ENCODE measurements around the gene KSR2.
"Not testable (repeated sequence)": the region's sequence is repeated elsewhere in the genome, so short reads cannot be mapped to it uniquely, and the experiment has no call there.

The KSR2 gene

DNA sequence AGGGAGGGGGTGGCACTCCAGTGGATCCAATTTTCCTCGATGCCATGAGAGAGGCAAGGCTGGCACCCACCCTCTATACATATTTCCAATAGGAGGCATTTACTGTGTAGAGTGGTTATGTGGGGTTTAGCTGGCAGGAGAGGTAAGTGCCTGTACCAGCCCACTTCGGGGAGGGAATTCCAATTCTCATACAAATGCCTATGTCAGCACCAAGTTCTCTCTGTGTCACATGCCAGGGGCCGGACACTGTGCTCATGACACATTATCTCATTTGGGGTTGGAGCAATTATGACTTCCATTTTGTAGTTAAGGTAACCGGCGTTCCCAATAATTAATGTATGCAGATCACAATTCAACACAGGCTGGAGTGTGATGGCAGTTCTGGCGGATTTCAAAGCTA lies 284.3 kb downstream of the KSR2 start:
- DNase-seq, result no peak

DNA sequence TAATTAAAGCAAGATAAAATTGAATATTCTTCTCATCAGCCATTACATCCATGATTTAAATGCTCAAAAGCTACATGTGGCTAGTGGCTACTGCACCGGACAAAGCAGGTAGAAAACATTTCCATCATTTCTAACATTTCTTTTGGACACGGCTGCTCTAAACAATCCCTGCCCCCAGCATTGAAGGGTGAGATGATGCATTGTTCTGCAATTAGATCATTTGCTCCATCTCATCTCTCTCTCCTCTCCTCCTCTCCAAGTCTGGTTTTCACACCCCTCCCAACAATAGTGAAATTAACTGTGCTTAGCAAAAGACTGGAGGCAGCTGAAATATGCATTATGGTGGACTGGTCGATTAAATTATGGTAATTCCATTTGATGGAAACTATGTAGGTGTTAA lies 288.5 kb downstream of the KSR2 start:
- DNase-seq, result no peak

DNA sequence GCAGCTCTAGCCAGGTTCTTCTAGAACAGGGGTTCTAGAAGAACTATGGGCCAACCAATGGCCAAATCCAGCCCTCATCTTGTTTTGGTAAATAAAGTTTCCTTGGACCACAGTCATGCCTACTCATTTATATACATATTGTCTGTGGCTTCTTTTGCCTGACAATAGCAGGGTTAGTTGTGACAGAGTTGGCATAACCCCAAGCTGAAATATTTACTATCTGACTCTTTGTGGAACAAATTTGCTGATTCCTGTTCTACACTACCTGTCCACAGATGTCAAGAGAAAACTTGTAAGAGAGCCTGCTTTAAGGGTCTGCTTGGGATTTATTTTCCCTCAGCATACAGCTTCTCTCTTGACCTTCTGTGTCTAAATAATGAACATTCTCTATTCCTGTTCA lies 289.0 kb downstream of the KSR2 start:
- DNase-seq, result no peak

DNA sequence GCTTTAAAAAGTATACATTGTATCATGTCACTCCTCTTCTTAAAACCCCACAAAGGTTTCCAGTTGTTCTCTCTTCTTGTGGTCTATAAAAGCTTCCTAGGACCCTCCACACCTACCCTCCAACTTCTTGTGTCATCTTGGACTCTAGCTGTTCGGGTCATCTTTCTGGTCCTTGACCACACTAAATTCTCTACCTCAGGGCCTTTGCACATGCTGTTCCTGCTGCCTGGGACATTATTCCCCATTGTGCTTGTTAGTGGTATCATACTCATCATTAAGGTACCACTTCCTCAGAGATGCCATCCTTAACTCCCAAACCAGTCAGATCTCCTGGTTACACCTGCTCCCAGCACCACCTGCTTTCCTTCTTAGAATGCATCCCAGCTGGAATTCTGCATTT lies 294.0 kb downstream of the KSR2 start:
- DNase-seq, result no peak

DNA sequence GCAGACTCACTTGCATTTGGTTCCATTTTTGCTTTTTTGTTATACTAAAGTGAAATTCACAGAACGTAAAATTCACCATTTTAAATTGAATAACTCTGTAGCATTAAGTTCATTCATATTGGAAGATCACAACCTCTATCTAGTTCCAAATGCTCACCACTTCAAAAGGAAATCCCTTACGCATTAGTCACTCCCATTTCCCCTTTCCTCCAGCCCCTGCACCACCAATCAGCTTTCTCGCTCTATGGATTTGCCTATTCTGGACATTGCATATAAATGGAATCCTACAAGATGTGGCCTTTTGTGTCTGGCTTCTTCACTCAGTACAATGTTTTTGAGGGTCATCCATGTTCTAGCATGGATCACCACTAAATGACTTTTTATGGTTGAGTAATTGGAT lies 294.5 kb downstream of the KSR2 start:
- no peak for DNase-seq

DNA sequence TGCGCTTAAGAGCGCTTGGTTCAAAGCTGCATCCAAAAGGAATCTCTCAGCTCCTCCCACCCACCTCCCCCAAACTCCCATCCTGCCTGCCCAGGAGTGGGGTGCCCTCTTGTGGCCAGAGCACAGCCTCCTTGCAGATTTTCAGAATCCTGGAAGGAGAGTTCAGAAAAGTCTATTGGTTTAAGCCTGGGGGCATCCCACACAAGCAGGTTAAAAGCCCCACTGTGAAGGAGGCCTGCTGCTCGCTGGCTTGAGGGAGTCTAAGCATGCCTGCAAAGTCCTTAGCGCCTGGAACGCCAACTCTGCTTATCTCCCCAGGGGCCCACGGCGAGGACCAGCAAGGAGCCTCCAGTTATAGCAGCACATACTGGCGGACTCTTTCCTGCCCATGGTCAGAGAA lies 297.1 kb downstream of the KSR2 start:
- DNase-seq, result no peak

DNA sequence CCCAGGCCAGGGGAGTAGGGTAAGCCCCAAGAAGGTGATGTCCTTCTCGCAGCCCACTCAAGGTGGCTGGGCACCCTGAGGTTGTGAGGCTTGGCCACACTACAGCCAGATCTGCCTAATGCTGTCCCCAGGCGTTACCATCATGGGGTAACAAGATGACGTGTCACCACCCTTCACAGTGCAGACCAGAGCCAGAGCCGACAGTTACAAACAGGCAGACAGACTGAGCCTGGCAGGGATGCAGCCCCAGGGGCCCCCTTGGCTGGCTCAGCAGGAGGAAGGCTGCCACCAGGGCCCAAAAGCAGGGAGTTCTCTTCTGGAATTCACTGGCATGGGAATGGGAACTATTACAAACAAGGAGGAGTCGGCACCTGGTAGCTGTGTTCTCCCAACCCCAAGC lies 304.6 kb downstream of the KSR2 start:
- no peak for DNase-seq

DNA sequence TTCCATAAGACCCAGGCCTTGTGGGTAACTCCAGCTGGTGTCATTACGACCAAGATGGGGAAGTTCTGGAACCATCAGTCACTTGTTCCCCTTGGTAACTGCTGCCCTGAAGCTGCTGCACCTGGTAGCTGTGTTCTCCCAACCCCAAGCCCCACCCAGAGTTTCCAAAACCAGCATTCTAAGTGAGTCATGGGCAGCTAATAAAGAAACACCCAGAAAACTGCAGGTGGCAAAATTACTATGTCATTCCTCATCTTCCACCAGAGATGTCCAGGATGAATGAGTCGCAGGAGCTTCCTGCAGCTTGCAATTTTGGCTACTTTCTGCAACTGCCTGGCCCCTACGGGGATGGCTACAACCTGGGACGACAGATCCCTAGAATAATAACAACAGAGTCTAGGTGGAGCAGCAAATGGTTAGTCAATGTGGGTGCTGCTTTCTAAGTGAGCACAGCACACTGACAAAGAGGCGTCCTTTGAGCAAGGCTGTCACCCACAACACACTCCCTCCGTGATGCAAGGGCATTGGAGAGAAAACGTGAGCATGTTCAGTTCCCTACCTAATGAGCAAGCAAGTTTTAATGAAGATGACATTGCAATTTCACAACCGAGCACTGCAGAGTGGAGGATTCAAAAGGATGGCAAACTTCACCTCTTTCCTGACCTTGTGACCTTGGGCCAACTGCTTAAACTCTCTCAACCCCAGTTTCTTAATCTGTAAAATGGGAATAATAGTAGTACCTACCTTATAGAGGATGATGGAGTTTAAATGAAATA lies 306.0 kb downstream of the KSR2 start:
- no peak for DNase-seq

DNA sequence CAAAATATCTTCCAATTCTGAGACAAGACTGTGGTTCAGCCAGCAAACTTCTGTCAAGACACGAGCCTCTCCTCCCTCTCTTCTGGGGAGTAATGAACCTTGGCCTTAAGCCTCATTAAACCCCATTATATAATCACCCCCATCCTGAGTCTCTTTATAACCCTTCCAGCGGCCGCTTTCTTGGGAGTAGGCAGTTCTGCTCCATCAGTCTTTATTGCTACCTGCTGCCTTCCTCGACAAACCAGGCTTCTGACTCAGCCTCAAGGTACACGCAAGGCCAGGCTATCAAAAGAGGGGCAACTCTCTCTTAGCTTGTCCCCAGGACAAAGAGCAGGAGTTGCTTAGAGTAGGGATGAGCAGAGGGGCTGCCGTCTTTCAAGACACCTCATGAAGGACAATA lies 306.6 kb downstream of the KSR2 start:
- DNase-seq, result no peak

DNA sequence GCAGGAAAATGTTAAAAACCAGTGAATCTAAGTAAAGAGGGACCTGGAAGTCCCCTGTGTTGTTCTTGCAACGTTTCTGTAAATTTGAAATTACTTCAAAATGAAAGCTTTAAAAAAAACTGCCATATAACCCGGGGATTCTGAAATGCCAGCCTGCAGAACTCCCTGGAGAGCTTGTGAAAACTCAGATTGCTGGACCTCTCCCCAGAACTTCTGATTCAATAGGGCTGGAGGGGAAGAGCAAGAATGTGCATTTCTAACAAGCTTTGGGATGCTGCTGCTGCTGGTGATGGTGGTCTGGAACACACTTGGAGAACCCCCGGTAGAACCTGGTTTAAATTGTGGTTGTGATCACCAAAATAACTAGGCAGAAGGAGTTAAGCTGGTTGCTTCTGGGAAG lies 307.3 kb downstream of the KSR2 start:
- DNase-seq, result no peak

DNA sequence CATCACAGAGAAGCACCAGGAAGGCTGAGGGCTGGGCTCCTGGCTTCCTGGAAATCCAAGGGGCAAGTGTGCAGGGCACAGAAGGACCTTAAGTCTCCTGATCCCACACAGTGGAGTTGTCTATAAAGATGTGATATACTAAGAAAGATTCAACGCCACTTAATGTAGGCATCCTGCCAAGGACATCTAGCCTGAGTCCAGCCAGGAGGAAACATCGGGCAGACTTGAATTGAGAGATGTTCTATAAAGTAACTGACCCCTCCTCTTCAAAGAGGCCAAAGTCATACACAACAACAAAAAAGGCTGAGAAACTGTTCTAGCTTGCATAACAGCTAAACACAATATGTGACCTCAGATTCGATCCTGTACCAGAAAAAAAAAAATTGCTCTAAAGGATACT lies 307.9 kb downstream of the KSR2 start:
- no peak for DNase-seq

DNA sequence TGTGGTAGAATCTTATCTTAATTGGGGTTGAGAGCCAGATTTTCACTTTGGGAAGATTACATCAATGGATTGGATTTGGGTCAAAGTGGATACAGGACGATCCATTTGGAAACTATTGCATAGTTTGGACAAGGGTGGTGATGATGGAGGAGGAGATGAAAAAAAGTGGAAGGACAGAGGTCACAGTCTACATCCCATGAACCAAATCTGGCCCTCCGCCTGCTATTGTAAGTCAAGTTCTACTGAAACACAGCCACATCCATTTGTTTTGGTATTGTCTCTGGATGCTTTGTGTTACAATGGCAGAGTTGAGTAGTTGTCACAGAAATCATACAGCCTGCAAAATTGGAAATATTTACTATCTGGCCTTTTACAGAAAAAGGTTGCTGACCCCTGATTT lies 310.6 kb downstream of the KSR2 start:
- no peak for DNase-seq

DNA sequence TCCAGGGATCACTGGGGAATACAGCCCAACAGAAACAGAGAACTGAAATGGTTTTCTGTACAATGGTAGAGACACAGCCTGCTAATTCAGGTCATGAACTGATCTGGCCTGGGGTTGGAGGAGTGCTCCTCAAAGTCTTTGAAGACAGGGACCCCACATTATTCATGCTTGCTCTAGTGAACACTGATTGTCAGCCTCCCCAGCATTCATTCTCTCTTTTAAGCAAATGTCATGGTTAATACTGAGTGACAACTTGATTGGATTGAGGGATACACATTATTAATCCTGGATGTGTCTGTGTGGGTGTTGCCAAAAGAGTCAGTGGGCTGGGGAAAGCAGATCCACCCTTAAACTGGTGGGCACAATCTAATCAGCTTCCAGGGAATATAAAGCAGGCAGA lies 319.0 kb downstream of the KSR2 start:
- DNase-seq, result no peak

DNA sequence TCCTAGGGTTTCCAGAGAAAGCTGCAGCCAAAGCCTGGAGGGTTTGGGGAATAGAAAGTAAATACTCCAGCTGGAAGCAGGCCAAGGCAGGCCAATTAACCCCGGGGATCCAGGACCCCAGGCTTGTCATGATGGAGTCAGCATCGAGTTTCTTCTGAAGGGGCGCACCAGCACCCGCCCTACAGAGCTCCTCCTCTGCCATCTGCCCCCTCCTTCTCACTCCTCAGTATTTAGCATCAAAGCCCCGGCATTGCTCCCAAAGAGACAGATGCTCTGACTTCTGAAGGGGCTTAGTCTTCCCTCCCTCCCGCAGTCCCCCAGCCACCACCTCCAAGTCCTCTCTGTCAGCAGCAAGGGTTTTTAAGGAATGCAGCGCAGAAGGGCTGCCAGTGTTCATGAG lies 322.3 kb downstream of the KSR2 start:
- no peak for DNase-seq

DNA sequence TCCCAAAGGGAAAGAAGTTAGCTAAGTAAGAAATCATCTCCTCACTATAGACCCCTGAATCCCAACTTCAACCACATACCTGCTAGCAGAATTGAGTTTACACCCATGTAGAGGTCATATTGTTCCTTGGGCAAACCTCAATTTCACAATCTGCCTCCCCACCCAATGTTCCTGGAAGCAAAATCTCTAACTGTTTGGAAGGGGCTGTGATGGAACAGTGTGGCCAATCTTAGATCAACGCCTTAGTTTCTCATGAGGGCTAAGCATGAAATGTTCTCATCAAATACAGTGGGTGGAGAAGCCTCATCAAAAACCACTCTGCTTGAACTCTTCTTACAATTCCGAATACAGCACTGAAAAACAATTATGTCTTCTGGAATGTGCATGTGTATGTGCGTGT lies 323.3 kb downstream of the KSR2 start:
- DNase-seq, result no peak

DNA sequence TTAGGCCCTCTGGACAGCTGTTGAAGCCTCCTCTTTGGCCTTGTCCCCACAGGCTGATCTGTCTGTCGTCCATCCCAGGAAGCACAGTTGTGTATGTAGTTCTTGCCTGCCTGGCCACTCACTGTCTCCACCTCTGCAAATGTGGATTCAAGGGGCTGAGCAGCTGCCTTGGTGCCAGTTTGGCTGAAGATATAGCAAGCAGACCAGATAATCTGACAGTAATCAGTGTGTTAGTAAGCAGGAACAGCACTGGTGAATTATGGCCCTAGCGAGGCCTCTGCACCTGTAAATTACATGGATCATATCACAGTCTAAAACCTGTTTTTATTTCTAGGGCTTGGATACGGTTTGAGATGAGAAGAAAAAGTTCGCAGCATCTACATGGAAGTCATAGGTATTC lies 324.8 kb downstream of the KSR2 start:
- no peak for DNase-seq

DNA sequence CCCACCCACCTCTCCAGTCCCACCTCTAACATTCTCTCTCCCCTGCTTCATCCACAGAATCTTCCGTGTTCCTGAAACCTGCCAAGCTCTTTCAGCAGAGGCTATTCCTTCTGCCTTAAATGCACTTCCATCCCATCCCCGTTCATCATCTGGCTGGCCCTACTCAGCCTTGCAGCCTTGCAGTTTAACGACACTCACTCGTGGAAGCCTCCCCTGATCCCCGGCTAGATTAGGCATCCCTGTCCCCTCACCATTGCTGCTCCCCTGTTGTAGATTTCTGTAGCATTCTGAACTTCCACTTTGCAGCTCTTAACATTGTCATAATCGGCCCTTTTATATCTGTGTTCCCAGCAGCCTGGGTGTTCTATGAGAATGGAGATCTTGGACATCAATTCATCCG lies 326.9 kb downstream of the KSR2 start:
- no peak for DNase-seq

DNA sequence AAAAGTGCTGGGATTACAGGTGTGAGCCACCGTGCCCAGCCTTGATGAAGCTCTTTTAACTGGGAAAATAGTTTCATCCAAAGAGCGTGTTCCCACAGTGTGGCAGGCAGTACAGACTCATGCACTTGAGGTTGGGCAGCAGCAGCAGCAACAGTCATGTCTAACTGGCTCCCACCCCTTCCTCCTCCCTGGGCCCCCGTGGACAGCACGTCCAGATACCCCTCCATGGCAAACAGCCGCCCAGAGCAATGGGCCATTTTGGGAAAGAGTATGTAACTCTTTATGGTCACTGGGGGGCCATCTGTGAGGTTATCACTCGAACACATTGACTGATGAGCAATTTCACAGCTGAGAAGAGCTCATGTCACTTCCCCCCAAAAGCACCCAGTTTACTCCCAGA lies 328.3 kb downstream of the KSR2 start:
- no peak for DNase-seq

DNA sequence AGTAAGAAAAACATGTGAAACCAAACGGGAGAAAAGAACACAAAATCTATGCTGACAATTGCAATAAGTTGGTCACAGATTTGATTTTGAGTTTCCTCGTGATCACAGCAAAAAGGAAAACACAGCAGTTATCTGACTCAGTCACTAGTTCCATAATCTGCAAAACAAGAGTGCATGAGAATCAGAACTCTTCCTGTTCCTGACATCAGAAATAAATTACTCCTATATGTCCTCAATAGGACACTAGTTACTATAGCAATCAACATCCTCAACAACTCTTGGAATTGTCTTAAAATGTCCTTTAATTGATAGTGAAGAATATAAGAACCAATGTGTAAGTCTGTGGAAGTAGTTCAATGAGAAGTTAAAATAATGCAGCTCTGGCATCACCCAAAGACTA lies 339.3 kb downstream of the KSR2 start:
- DNase-seq, result no peak

DNA sequence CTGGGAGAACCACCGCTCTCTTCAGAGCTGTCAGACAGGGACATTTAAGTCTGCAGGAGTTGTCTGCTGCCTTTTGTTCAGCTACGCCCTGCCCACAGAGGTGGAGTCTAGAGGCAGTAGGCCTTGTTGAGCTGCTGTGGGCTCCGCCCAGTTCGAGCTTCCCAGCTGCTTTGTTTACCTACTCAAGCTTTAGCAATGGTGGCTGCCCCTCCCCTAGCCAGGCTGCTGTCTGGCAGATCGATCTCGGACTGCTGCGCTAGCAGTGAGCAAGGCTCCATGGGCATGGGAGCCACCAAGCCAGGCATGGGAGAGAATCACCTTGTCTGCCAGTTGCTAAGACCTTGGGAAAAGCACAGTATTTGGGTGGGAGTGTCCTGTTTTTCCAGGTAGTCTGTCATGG lies 340.1 kb downstream of the KSR2 start:
- not testable (repeated sequence) for DNase-seq

DNA sequence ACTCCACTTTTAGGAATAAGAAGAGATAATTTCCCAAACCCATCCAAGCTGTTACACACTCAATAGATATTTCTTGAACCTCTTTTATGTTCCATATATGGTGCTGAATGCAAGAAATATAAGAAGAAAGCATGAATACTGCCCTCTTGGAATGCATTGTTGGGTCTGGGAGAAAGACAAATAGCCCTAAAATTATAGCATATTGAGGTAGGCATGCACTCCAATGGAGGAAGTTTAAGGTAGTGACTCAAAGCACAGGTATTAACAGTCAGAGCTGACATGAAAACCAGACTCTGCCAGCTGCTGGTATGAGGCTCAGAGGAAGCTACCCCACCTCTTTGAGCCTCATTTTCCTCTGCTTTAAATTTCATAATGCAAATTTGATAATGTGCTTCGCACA lies 346.0 kb downstream of the KSR2 start:
- DNase-seq, result no peak

DNA sequence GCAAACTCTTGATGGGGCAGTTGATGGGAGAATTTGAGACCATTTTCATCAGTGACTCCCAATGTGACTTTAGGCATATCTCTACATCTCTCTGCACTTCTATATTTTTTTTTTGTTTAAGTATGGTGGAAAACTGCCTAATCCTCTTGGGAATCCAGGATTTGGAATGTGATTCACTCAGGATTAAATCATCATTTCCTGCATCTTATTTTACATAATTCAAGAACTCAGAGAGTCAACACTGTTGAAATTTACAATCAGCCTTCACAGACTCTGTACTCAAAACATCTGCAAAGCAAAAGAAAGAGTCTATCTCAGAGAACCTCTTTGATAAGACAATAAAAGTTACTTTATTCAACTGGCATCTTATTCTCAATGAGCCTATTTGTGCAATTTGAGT lies 346.7 kb downstream of the KSR2 start:
- DNase-seq, result no peak

DNA sequence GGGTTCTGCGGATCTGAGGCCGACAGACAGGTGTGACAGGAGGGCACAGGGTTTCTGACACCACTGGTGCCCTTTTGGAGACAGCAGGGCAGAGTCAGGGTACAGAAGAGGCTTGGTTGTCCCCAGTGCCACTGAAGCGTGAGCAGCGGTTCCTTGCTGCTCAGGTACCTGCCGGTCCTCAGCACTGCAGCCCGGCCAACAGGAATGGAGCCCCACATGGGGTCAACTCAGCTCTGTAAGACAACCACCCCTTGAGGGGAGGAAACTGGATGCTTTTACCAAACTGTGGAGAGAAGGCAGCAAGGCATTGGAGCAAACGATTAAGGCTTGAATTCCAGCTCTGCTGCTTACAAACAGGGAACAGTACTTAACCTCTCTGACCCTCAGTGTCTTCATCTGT lies 361.0 kb downstream of the KSR2 start:
- no peak for DNase-seq

DNA sequence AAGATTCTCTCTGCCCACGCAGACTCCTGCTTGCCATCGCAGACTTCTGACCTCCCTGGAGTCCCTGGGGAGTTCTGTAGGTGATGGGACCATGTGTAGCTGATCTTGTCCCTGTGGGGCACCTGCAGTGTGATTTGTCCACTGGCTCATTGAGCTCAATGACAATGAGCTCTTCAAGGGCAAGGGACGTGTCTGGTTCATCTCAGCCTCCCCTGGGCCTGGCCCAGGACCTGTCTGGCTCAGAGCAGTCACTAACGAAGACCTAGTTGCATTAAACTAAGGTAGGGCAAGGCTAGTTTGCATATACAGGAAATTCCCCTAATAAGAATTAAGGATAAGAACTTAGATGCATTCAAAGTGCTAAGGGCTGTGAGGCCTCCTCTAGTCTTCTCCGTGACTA lies 361.8 kb downstream of the KSR2 start:
- no peak for DNase-seq

DNA sequence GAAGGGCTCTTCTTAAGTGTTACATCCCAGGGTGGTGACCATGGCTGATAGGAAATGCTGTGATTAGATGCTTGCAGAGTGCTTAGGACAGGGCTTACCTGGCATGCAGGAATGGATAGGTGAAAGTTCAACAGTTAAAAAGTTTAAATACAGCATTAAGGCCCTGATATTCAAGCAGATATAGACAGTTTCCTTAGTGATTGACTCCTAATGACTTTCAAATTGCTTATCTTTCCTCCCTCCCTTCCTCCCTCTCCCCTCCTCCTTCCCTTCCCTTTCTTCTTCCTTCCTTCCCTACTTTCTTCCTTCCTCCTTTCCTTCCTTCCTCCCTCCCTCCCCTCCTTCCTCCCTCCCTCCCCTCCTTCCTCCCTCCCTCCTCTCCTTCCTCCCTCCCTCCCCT lies 362.8 kb downstream of the KSR2 start:
- no peak for DNase-seq
